ENCODE results near the gene FAM168A. TPM values are rescaled to one million over a fixed set of nuclear protein-coding genes. Genes with fewer than 3 reads are reported as not detected.
A peak's percentile ranks its signal among the peaks of the same experiment; 100 is the strongest.

The FAM168A gene
- total RNA-seq, 2 donors from 2014 or later, result 8.9 to 14.0 TPM

DNA sequence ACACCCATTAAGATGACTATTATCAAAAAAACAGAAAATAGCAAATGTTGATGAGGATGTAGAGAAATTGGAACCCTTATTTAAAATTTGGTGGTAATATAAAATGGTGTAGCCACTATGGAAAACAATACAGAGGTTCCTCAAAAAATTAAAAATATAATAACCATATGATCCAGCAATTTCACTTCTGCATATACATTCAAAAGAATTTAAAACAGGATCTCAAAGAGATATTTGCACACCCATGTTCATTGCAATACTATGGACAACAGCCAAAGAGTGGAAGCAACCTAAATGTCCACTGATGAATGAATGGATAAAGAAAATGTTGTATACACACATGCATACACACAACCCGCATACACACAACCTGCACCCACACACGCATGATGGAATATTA, 102.2 kb downstream of the FAM168A start:
- Histone ChIP-seq H3K27me3 (no peaks in the 10 kb centered on the region), H3K27ac (no peak overlapping the region), H3K4me3 (no peak overlapping the region), H3K36me3 (replicated peaks in 1 of 2; ENCODE audit: insufficient read depth in 1 of 2, low read depth in 2 of 2) (no peaks in the 10 kb centered on the region), H3K4me1 (no peaks in the 10 kb centered on the region), H3K9me3 (no peaks in the 10 kb centered on the region)
- no peak for DNase-seq
- WGBS, 2 donors, result 65 to 72% methylated on average over 2 of the region's 2 CpGs
- no peak for TF ChIP-seq POLR2A (IDR thresholded peaks at IDR 0.05)
- TF ChIP-seq, protein P1, sequence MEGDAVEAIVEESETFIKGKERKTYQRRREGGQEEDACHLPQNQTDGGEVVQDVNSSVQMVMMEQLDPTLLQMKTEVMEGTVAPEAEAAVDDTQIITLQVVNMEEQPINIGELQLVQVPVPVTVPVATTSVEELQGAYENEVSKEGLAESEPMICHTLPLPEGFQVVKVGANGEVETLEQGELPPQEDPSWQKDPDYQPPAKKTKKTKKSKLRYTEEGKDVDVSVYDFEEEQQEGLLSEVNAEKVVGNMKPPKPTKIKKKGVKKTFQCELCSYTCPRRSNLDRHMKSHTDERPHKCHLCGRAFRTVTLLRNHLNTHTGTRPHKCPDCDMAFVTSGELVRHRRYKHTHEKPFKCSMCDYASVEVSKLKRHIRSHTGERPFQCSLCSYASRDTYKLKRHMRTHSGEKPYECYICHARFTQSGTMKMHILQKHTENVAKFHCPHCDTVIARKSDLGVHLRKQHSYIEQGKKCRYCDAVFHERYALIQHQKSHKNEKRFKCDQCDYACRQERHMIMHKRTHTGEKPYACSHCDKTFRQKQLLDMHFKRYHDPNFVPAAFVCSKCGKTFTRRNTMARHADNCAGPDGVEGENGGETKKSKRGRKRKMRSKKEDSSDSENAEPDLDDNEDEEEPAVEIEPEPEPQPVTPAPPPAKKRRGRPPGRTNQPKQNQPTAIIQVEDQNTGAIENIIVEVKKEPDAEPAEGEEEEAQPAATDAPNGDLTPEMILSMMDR (IDR thresholded peaks at IDR 0.05), result no peak
- intact Hi-C loops (cut with DNase I), result no loop called here
- no peak for ATAC-seq

DNA sequence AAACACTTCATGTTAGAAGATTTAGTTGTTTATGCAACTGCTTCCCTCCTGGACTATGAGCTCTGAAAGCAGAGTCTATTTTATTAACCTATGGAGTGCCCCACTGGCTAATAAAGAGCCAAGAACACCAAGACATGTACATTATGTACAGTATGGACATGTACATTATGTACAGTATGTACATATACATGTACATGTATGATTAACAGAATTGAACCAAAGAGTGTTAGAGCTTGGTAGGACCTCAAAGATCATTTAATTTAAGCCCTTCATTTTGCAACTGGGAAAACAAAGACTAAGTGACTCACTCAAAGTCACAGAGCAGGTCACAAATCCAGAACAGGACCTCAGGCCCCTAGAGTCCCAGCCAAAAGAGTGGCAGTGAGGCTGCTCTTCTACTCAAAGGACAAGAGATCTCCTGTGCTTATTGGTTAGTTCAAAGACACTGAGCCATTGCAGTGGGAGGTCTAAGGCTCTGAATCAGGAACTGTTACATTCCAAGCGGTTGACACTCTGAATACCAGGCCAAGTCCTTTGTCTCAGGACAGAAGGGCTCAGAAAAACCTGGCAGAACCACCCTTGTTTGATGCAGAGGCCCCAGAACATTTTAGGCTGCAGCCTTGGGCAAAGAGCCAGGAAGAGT, 103.8 kb downstream of the FAM168A start:
- DNase-seq, result no peak
- TF ChIP-seq, protein P1 (IDR thresholded peaks at IDR 0.05), result no peak
- TF ChIP-seq POLR2A (IDR thresholded peaks at IDR 0.05), result no peak
- Histone ChIP-seq H3K36me3 (replicated peaks in 1 of 2; ENCODE audit: insufficient read depth in 1 of 2, low read depth in 2 of 2) (no peaks in the 10 kb centered on the region), H3K4me3 (no peak overlapping the region), H3K27ac (no peak overlapping the region), H3K27me3 (no peaks in the 10 kb centered on the region), H3K4me1 (no peaks in the 10 kb centered on the region), H3K9me3 (no peaks in the 10 kb centered on the region)
- WGBS, 2 donors, result 70 to 85% methylated on average over 1 of the region's 1 CpG
- ATAC-seq, result no peak
- intact Hi-C loops (cut with DNase I), result no loop called here

DNA sequence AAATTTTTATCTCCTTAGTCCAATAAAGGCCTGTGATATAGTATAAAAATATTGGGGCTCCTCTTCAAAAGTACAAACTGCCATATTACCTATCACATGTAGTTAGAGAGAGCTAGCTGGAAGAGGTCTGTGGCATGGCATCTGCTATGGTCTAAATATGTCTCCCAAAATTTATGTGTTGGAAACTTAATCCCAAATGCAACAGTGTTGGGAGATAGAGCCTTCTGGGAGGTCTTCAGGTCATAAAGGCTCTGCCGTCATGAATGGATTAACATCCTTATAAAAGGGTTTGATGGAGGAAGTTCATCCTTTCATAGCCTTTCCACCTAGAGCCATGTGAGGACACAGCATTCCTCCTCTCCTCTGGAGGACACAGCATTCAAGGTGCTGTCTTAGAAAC, 116.3 kb downstream of the FAM168A start:
- DNase-seq (no peak), ATAC-seq (no peak)
- no peak overlapping the region for H3K4me3 ChIP-seq
- no peaks in the 10 kb centered on the region for H3K36me3 ChIP-seq (replicated peaks in 1 of 2; ENCODE audit: insufficient read depth in 1 of 2, low read depth in 2 of 2)
- no peak overlapping the region for H3K27ac ChIP-seq
- H3K4me1 ChIP-seq, result peaks cover 5% of the 10 kb centered on the region
- TF ChIP-seq POLR2A (IDR thresholded peaks at IDR 0.05), result no peak
- TF ChIP-seq, protein P1 (IDR thresholded peaks at IDR 0.05), result no peak
- H3K27me3 ChIP-seq, result no peaks in the 10 kb centered on the region
- peaks cover 0 to 9% (median 0%) of the 10 kb centered on the region in 3 donors for H3K9me3 ChIP-seq
- intact Hi-C loops (cut with DNase I), result no loop called here
- 86 to 100% methylated on average over 1 of the region's 1 CpG for WGBS, 2 donors

DNA sequence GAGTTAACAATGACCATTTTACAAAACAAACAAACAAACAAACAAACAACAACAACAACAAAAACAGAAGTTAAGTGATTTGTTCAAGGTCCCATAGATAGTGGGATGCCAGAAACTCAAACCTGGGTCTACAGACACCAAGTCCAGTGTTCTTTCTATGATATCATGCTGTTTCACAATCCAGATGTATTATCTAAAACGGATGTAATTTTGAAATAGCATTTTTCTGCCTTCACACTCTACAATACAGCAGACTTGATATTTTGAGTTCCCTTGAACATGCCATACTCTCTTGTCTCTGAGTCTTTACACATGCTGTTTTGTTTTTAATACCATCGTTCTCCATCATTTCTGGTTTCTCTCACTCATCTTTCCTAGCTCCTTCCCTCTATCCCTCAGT, 117.2 kb downstream of the FAM168A start:
- no peaks in the 10 kb centered on the region for H3K36me3 ChIP-seq (replicated peaks in 1 of 2; ENCODE audit: insufficient read depth in 1 of 2, low read depth in 2 of 2)
- H3K4me1 ChIP-seq, result peaks cover 5% of the 10 kb centered on the region
- no peak overlapping the region for H3K4me3 ChIP-seq
- intact Hi-C loops (cut with DNase I), result no loop called here
- H3K27me3 ChIP-seq, result no peaks in the 10 kb centered on the region
- peaks cover 0 to 9% (median 0%) of the 10 kb centered on the region in 3 donors for H3K9me3 ChIP-seq
- WGBS, 2 donors, result 49 to 58% methylated on average over 2 of the region's 2 CpGs
- ATAC-seq (peak; percentile 27), DNase-seq (no peak)
- H3K27ac ChIP-seq, result no peak overlapping the region
- TF ChIP-seq, protein P1 (IDR thresholded peaks at IDR 0.05), result no peak
- TF ChIP-seq POLR2A (IDR thresholded peaks at IDR 0.05), result no peak

DNA sequence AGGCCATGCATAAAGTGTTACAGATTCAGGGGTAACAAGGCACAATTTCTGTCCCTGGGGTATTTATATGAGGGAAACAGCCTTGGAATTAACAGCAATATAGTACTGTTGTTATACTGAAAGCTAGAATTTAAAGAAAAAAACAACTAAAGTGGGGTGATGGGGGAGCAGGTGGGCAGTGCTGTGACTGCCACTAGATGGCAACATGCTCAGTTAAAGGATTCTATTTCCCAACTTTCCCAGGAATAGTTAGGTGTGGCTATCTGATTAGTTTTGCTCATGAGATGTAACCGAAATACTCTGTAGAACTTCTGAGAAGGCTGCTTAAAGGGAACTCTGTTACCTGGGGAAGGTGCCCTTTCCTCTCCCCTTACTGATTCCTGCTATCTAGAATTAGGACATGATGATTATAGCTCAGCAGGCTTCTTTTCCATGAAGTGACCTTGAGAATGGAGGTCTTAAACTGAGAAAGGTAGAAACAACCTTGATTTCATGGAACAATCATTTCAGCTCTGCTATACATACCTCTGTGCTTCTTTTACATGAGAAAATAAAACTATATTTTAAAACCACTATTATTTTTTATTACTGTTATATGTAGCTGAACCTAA, 119.1 kb downstream of the FAM168A start:
- Histone ChIP-seq H3K4me3 (no peak overlapping the region), H3K36me3 (replicated peaks in 1 of 2; ENCODE audit: insufficient read depth in 1 of 2, low read depth in 2 of 2) (no peaks in the 10 kb centered on the region), H3K9me3 (peaks cover 0 to 9% (median 0%) of the 10 kb centered on the region in 3 donors), H3K27ac (no peak overlapping the region), H3K4me1 (peaks cover 5% of the 10 kb centered on the region), H3K27me3 (no peaks in the 10 kb centered on the region)
- WGBS, 2 donors, result 31 to 45% methylated on average over 1 of the region's 1 CpG
- peak; percentile 63 for ATAC-seq
- TF ChIP-seq, protein P1 (IDR thresholded peaks at IDR 0.05), result peak; percentile 21 to 59 (median 52)
- no peak for TF ChIP-seq POLR2A (IDR thresholded peaks at IDR 0.05)
- intact Hi-C loops (cut with DNase I), result no loop called here
- peak in 1 of 4 donors; percentile 26 for DNase-seq
